Amygdala (tissue), 56 donors: ENCODE results near the gene ATP11A.

Experiments
- DNase-seq, 56 donors: peaks; one replicate each; lab custom pipeline; 2025; lab: John Stamatoyannopoulos, UW

The ATP11A gene

GRCh38 chr13:112908342-112908741 is 218.5 kb downstream of the ATP11A start:
- DNase-seq: no peak

- no peak for DNase-seq
Measured at GRCh38 chr13:112910016-112910415, 220.2 kb downstream of the ATP11A start.

GRCh38 chr13:112910616-112911280 is 220.9 kb downstream of the ATP11A start:
- no peak for DNase-seq

GRCh38 chr13:112911285-112911701 is 221.5 kb downstream of the ATP11A start:
- no peak for DNase-seq

- no peak for DNase-seq
Measured at GRCh38 chr13:112911883-112912282, 222.0 kb downstream of the ATP11A start.

- DNase-seq: no peak
Measured at GRCh38 chr13:112912726-112913440, 223.0 kb downstream of the ATP11A start.

- DNase-seq: no peak
Measured at GRCh38 chr13:112916296-112916695, 226.5 kb downstream of the ATP11A start.

- DNase-seq: no peak
Measured at GRCh38 chr13:112917056-112917664, 227.3 kb downstream of the ATP11A start.

- no peak for DNase-seq
Measured at GRCh38 chr13:112917737-112918136, 227.9 kb downstream of the ATP11A start.

GRCh38 chr13:112918266-112918665 is 228.4 kb downstream of the ATP11A start:
- DNase-seq: no peak

GRCh38 chr13:112918746-112919145 is 228.9 kb downstream of the ATP11A start:
- DNase-seq: no peak

- DNase-seq: no peak
Measured at GRCh38 chr13:112923962-112924361, 234.1 kb downstream of the ATP11A start.

- DNase-seq: no peak
Measured at GRCh38 chr13:112924365-112924764, 234.5 kb downstream of the ATP11A start.

- DNase-seq: no peak
Measured at GRCh38 chr13:112926003-112926402, 236.2 kb downstream of the ATP11A start.

GRCh38 chr13:112926993-112927392 is 237.2 kb downstream of the ATP11A start:
- no peak for DNase-seq

- no peak for DNase-seq
Measured at GRCh38 chr13:112928020-112928971, 238.5 kb downstream of the ATP11A start.

GRCh38 chr13:112928972-112929782 is 239.3 kb downstream of the ATP11A start:
- no peak for DNase-seq

GRCh38 chr13:112929783-112930055 is 239.9 kb downstream of the ATP11A start:
- DNase-seq: no peak

GRCh38 chr13:112930192-112930591 is 240.4 kb downstream of the ATP11A start:
- no peak for DNase-seq
